SK-N-SH (cell line): ENCODE results near the gene HDGFL3. TPM values are rescaled to one million over a fixed set of nuclear protein-coding genes. Genes with fewer than 3 reads are reported as not detected.

Experiments used
- CTCF ChIA-PET: fragments of 300-600, 350-600 bp; formaldehyde crosslinking; extraction: SDS; loops from one replicate; lab custom pipeline; 2021; lab: Yijun Ruan, JAX
- POLR2A ChIA-PET: fragments of 350-600 bp; sonication (Branson Sonifier 250); formaldehyde crosslinking; extraction: SDS; loops from one replicate; lab custom pipeline; 2020; ENCODE audit warnings: antibody characterized with exemption, inconsistent platforms; lab: Yijun Ruan, JAX
- DNase-seq: peaks from one replicate; pipeline ENCODE4 v3.0.0; 2012
- H2AFZ ChIP-seq: fragments of 200-600 bp; sonication (generic); 2 replicates; pipeline ENCODE4 v1.8.1; 2016; ENCODE audit warnings: antibody characterized with exemption, mild to moderate bottlenecking, low read depth
- H3F3A ChIP-seq: fragments of 200-600 bp; sonication (generic); replicated peaks from 2 replicates; pipeline ENCODE3; 2016; ENCODE audit warnings: antibody characterized with exemption, mild to moderate bottlenecking; ENCODE audit not compliant: insufficient read depth
- H3K27ac ChIP-seq, 2 experiments: fragments of 200-500 bp in 1 of 2; fragments of 200-600 bp in 1 of 2; sonication (Bioruptor generic) in 1 of 2; sonication (generic), shearing (Covaris generic) in 1 of 2; 2 replicates each; pipeline versions ENCODE4 v1.5.1 to v1.6.1; 2014 to 2016; ENCODE audit warnings: low read depth in 2 of 2, inconsistent platforms in 1 of 2, low read length in 1 of 2, mild to moderate bottlenecking in 1 of 2, mixed read lengths in 1 of 2
- H3K27me3 ChIP-seq: fragments of 200-600 bp; sonication (generic), shearing (Covaris generic); 2 replicates; pipeline ENCODE4 v1.6.1; 2016; ENCODE audit warnings: mixed run types; ENCODE audit not compliant: insufficient read depth
- H3K36me3 ChIP-seq, 2 experiments: fragments of 200-500 bp in 1 of 2; fragments of 200-600 bp in 1 of 2; sonication (Bioruptor generic) in 1 of 2; sonication (generic) in 1 of 2; replicated peaks in 1 of 2; 2 replicates each; pipeline versions ENCODE3 to v1.5.1; 2014 to 2016; ENCODE audit warnings: low read length in 1 of 2, mild to moderate bottlenecking in 1 of 2; ENCODE audit not compliant: insufficient read depth in 2 of 2, control insufficient read depth in 1 of 2
- H3K4me1 ChIP-seq, 2 experiments: fragments of 200-500 bp in 1 of 2; fragments of 200-600 bp in 1 of 2; sonication (Bioruptor generic) in 1 of 2; sonication (generic), shearing (Covaris generic) in 1 of 2; 2 replicates each; pipeline versions ENCODE4 v1.5.1 to v1.6.1; 2014 to 2016; ENCODE audit warnings: low read depth in 1 of 2, low read length in 1 of 2, mixed run types in 1 of 2; ENCODE audit not compliant: insufficient read depth in 2 of 2, control insufficient read depth in 1 of 2
- H3K4me2 ChIP-seq: fragments of 200-600 bp; sonication (generic), shearing (Covaris generic); 2 replicates; pipeline ENCODE4 v1.6.1; 2017; ENCODE audit warnings: mixed run types
- H3K4me3 ChIP-seq, 2 experiments: fragments of 200-500 bp in 1 of 2; fragments of 200-600 bp in 1 of 2; sonication (Bioruptor generic) in 1 of 2; sonication (generic), shearing (Covaris generic) in 1 of 2; 2 replicates each; pipeline versions ENCODE4 v1.5.1 to v1.8.1; 2014 to 2016; ENCODE audit warnings: low read depth in 2 of 2, inconsistent platforms in 1 of 2, low read length in 1 of 2, mild to moderate bottlenecking in 1 of 2, mixed read lengths in 1 of 2, moderate library complexity in 1 of 2
- H3K79me2 ChIP-seq: fragments of 200-600 bp; sonication (generic); 2 replicates; pipeline ENCODE4 v1.8.1; 2017; ENCODE audit warnings: mild to moderate bottlenecking; ENCODE audit not compliant: insufficient read depth
- H3K9ac ChIP-seq: fragments of 200-600 bp; sonication (generic); 2 replicates; pipeline ENCODE4 v1.6.1; 2017; ENCODE audit warnings: mixed run types
- H3K9me2 ChIP-seq: fragments of 200-600 bp; sonication (generic); 2 replicates; pipeline ENCODE4 v1.6.1; 2017; ENCODE audit warnings: mixed run types
- H3K9me3 ChIP-seq: fragments of 200-600 bp; sonication (generic); 2 replicates; pipeline ENCODE4 v1.6.1; 2017; ENCODE audit warnings: mixed run types, mild to moderate bottlenecking, moderate library complexity
- H4K20me1 ChIP-seq: fragments of 200-600 bp; sonication (generic); 2 replicates; pipeline ENCODE4 v1.6.1; 2017; ENCODE audit warnings: mild to moderate bottlenecking, mixed run types; ENCODE audit not compliant: insufficient read depth
- CHD2 ChIP-seq: fragments of 150-350 bp; IDR thresholded peaks from 2 replicates; pipeline ENCODE4 v1.6.1; 2018; ENCODE audit warnings: low read length; ENCODE audit not compliant: partially characterized antibody
- ELF1 ChIP-seq: IDR thresholded peaks from 2 replicates; pipeline ENCODE4 v1.4.0; 2012
- EP300 ChIP-seq, 2 experiments: IDR thresholded peaks; 2 replicates each; pipeline versions ENCODE4 v1.4.0 to v1.6.1; 2012; ENCODE audit warnings: borderline replicate concordance in 1 of 2, low read depth in 1 of 2, low read length in 1 of 2
- EZH2phosphoT487 ChIP-seq: fragments of 200-600 bp; sonication (generic); IDR thresholded peaks from 2 replicates; pipeline ENCODE4 v1.6.1; 2017; ENCODE audit warnings: low read depth, mixed run types, mild to moderate bottlenecking, antibody characterized with exemption, moderate library complexity, borderline replicate concordance
- FOXJ3 ChIP-seq: sonication (generic); formaldehyde crosslinking; IDR thresholded peaks from 2 replicates; pipeline ENCODE4 v1.5.1; 2020; ENCODE audit warnings: mild to moderate bottlenecking, missing genetic modification reagents
- FOXM1 ChIP-seq: IDR thresholded peaks from 2 replicates; pipeline ENCODE4 v1.4.0; 2012; ENCODE audit warnings: low read depth, mild to moderate bottlenecking
- GABPA ChIP-seq: IDR thresholded peaks from 2 replicates; pipeline ENCODE4 v1.4.0; 2012; ENCODE audit warnings: low read depth, mild to moderate bottlenecking
- MXI1 ChIP-seq: IDR thresholded peaks from 2 replicates; pipeline ENCODE4 v1.6.1; 2012; ENCODE audit warnings: mild to moderate bottlenecking, low read depth, low read length, improper control_type of control experiment
- NFIC ChIP-seq: IDR thresholded peaks from 2 replicates; pipeline ENCODE4 v1.4.0; 2012; ENCODE audit warnings: borderline replicate concordance
- NRF1 ChIP-seq: IDR thresholded peaks from 2 replicates; pipeline ENCODE4 v1.6.1; 2012; ENCODE audit warnings: low read depth, mild to moderate bottlenecking, low read length
- POLR2AphosphoS5 ChIP-seq: IDR thresholded peaks from 2 replicates; pipeline ENCODE4 v1.6.1; 2012; ENCODE audit warnings: low read depth, low read length
- RCOR1 ChIP-seq: fragments of 150-350 bp; IDR thresholded peaks from 2 replicates; pipeline ENCODE4 v1.6.1; 2017; ENCODE audit warnings: antibody characterized with exemption, low read length
- SIN3A ChIP-seq: IDR thresholded peaks from 2 replicates; pipeline ENCODE4 v1.6.1; 2012; ENCODE audit warnings: low read depth, mild to moderate bottlenecking, low read length, moderate library complexity, borderline replicate concordance
- TAF1 ChIP-seq: IDR thresholded peaks from 2 replicates; pipeline ENCODE4 v1.6.1; 2012; ENCODE audit warnings: low read depth, mild to moderate bottlenecking, low read length, moderate library complexity, borderline replicate concordance
- YY1 ChIP-seq: IDR thresholded peaks from 2 replicates; pipeline ENCODE4 v1.4.0; 2012; ENCODE audit warnings: low read depth, mild to moderate bottlenecking
- WGBS: methylation state at CpG from one replicate; pipeline ENCODE4 v1.1.6; 2017; ENCODE audit warnings: low lambda C conversion rate; 5-methylcytosine and 5-hydroxymethylcytosine counted together
- polyA plus RNA-seq, 3 experiments: library from polyadenylated mRNA; depleted of rRNA; stranded (reverse); fragments of >200 nt; gene quantifications; 2 replicates each; pipeline ENCODE4 v1.2.3, GENCODE V29; 2012
- TF ChIP-seq, protein P1 (sequence below): fragments of 200-600 bp; sonication (generic); IDR thresholded peaks from 2 replicates; pipeline ENCODE4 v1.6.1; 2017; ENCODE audit warnings: antibody characterized with exemption, mild to moderate bottlenecking, moderate library complexity
- TF ChIP-seq, protein P2 (sequence below): IDR thresholded peaks from 2 replicates; pipeline ENCODE4 v1.4.0; 2012; ENCODE audit warnings: low read depth
- TF ChIP-seq, protein P3 (sequence below): IDR thresholded peaks from 2 replicates; pipeline ENCODE4; 2012
- TF ChIP-seq, protein P4 (sequence below): IDR thresholded peaks from 2 replicates; pipeline ENCODE4 v1.6.1; 2012; ENCODE audit warnings: mild to moderate bottlenecking, low read depth, low read length, moderate library complexity
- TF ChIP-seq, protein P5 (sequence below): fragments of 150-350 bp; IDR thresholded peaks from 2 replicates; pipeline ENCODE4 v1.6.1; 2016; ENCODE audit warnings: mild to moderate bottlenecking, low read depth, low read length

The HDGFL3 gene
- polyA plus RNA-seq, 1 of the 3 experiments (the other 2 are of a cell fraction) = 8.0 TPM

DNA sequence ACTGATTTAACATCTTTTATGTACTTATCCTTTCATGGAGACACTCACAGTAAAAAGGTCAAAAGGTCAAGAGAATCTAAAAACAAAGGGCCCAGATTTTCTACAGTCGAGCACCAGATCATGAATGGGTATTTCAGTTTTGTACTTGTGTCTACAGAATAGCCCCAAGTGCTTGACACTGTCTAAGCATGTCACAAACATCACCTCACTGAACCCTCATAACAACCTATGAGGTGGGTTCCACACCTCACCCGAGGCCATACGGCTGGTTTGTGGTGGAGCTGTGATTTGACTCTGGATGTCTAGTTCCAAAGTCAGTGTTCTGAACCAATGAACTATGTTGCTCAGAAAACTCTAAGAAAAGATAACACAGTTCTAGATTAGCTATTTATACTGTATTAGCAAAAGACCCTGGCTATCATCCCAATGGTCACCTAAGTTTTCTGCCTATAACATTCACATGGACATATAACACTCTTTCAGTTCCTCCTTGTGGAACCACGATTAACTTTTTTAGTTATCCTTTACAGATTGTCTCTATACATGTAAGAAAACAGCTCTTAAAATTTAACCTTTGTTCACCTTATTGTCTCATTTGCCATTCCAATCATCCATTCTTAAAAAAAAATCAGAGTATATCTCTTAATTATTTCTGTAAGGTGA lies 74.6 kb downstream of the HDGFL3 start:
- Histone ChIP-seq H3K27ac (no peak overlapping the region), H3K4me3 (no peak overlapping the region), H3K27me3 (no peaks in the 10 kb centered on the region), H3K36me3 (peaks cover 28% of the 10 kb centered on the region in 2 experiments), H2AFZ (no peak overlapping the region), H3F3A (no peaks in the 10 kb centered on the region), H3K79me2 (no peaks in the 10 kb centered on the region), H3K9ac (no peak overlapping the region), H3K4me1 (peaks cover 0 to 4% of the 10 kb centered on the region in 2 experiments; a peak in 1 of 4 replicates), H3K9me3 (no peaks in the 10 kb centered on the region), H3K4me2 (no peak overlapping the region), H3K9me2 (no peaks in the 10 kb centered on the region), H4K20me1 (no peaks in the 10 kb centered on the region)
- 98% methylated on average over 4 of the region's 4 CpGs for WGBS
- no peak for DNase-seq
- ChIA-PET CTCF (no interaction called here), POLR2A (no interaction called here)
- TF ChIP-seq YY1 (no peak), TAF1 (no peak), GABPA (no peak), NFIC (no peak), FOXM1 (no peak), NRF1 (no peak), EP300 (IDR thresholded peaks at IDR 0.05; ENCODE audit: borderline replicate concordance in 1 of 2, low read depth in 1 of 2, low read length in 1 of 2) (no peak)
- TF ChIP-seq, protein P1, sequence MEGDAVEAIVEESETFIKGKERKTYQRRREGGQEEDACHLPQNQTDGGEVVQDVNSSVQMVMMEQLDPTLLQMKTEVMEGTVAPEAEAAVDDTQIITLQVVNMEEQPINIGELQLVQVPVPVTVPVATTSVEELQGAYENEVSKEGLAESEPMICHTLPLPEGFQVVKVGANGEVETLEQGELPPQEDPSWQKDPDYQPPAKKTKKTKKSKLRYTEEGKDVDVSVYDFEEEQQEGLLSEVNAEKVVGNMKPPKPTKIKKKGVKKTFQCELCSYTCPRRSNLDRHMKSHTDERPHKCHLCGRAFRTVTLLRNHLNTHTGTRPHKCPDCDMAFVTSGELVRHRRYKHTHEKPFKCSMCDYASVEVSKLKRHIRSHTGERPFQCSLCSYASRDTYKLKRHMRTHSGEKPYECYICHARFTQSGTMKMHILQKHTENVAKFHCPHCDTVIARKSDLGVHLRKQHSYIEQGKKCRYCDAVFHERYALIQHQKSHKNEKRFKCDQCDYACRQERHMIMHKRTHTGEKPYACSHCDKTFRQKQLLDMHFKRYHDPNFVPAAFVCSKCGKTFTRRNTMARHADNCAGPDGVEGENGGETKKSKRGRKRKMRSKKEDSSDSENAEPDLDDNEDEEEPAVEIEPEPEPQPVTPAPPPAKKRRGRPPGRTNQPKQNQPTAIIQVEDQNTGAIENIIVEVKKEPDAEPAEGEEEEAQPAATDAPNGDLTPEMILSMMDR = no peak
- TF ChIP-seq, protein P2, sequence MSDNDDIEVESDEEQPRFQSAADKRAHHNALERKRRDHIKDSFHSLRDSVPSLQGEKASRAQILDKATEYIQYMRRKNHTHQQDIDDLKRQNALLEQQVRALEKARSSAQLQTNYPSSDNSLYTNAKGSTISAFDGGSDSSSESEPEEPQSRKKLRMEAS = no peak
- TF ChIP-seq, protein P3, sequence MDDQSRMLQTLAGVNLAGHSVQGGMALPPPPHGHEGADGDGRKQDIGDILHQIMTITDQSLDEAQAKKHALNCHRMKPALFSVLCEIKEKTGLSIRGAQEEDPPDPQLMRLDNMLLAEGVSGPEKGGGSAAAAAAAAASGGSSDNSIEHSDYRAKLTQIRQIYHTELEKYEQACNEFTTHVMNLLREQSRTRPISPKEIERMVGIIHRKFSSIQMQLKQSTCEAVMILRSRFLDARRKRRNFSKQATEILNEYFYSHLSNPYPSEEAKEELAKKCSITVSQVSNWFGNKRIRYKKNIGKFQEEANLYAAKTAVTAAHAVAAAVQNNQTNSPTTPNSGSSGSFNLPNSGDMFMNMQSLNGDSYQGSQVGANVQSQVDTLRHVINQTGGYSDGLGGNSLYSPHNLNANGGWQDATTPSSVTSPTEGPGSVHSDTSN = no peak

GRCh38 chr15:83129791-83130190 lies 77.8 kb downstream of the HDGFL3 start:
- no peak overlapping the region for H3K4me3 ChIP-seq
- no peaks in the 10 kb centered on the region for H4K20me1 ChIP-seq
- no peaks in the 10 kb centered on the region for H3K27me3 ChIP-seq
- no peaks in the 10 kb centered on the region for H3F3A ChIP-seq
- WGBS = 92% methylated on average over 2 of the region's 2 CpGs
- no peaks in the 10 kb centered on the region for H3K79me2 ChIP-seq
- DNase-seq = no peak
- no peaks in the 10 kb centered on the region for H3K9me2 ChIP-seq
- no peak overlapping the region for H3K4me2 ChIP-seq
- H3K9ac ChIP-seq = no peak overlapping the region
- no peak overlapping the region for H2AFZ ChIP-seq
- no peak overlapping the region for H3K27ac ChIP-seq
- ChIA-PET POLR2A (no interaction called here), CTCF (no interaction called here)
- peaks cover 10 to 16% of the 10 kb centered on the region in 2 experiments for H3K36me3 ChIP-seq
- TF ChIP-seq ELF1 (no peak), FOXM1 (no peak), MXI1 (no peak), RCOR1 (no peak), CHD2 (no peak), FOXJ3 (CRISPR knock-in tag) (no peak), EZH2phosphoT487 (no peak), SIN3A (no peak), POLR2AphosphoS5 (no peak)
- TF ChIP-seq, protein P4, sequence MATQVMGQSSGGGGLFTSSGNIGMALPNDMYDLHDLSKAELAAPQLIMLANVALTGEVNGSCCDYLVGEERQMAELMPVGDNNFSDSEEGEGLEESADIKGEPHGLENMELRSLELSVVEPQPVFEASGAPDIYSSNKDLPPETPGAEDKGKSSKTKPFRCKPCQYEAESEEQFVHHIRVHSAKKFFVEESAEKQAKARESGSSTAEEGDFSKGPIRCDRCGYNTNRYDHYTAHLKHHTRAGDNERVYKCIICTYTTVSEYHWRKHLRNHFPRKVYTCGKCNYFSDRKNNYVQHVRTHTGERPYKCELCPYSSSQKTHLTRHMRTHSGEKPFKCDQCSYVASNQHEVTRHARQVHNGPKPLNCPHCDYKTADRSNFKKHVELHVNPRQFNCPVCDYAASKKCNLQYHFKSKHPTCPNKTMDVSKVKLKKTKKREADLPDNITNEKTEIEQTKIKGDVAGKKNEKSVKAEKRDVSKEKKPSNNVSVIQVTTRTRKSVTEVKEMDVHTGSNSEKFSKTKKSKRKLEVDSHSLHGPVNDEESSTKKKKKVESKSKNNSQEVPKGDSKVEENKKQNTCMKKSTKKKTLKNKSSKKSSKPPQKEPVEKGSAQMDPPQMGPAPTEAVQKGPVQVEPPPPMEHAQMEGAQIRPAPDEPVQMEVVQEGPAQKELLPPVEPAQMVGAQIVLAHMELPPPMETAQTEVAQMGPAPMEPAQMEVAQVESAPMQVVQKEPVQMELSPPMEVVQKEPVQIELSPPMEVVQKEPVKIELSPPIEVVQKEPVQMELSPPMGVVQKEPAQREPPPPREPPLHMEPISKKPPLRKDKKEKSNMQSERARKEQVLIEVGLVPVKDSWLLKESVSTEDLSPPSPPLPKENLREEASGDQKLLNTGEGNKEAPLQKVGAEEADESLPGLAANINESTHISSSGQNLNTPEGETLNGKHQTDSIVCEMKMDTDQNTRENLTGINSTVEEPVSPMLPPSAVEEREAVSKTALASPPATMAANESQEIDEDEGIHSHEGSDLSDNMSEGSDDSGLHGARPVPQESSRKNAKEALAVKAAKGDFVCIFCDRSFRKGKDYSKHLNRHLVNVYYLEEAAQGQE = no peak
- TF ChIP-seq, protein P5, sequence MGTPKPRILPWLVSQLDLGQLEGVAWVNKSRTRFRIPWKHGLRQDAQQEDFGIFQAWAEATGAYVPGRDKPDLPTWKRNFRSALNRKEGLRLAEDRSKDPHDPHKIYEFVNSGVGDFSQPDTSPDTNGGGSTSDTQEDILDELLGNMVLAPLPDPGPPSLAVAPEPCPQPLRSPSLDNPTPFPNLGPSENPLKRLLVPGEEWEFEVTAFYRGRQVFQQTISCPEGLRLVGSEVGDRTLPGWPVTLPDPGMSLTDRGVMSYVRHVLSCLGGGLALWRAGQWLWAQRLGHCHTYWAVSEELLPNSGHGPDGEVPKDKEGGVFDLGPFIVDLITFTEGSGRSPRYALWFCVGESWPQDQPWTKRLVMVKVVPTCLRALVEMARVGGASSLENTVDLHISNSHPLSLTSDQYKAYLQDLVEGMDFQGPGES = no peak
- H3K4me1 ChIP-seq = peaks cover 0 to 4% of the 10 kb centered on the region in 2 experiments; a peak in 1 of 4 replicates
- H3K9me3 ChIP-seq = no peaks in the 10 kb centered on the region
